Measurements from ENCODE around the gene FBXO45. TPM values are rescaled to one million over a fixed set of nuclear protein-coding genes. Genes with fewer than 3 reads are reported as not detected.

The FBXO45 gene
- total and polyA plus RNA-seq, 10 of the 15 experiments (the other 5 are each of a cell fraction or from before 2014, with no cell fraction given): 4.0 to 17.3 (median 11.8) TPM

DNA sequence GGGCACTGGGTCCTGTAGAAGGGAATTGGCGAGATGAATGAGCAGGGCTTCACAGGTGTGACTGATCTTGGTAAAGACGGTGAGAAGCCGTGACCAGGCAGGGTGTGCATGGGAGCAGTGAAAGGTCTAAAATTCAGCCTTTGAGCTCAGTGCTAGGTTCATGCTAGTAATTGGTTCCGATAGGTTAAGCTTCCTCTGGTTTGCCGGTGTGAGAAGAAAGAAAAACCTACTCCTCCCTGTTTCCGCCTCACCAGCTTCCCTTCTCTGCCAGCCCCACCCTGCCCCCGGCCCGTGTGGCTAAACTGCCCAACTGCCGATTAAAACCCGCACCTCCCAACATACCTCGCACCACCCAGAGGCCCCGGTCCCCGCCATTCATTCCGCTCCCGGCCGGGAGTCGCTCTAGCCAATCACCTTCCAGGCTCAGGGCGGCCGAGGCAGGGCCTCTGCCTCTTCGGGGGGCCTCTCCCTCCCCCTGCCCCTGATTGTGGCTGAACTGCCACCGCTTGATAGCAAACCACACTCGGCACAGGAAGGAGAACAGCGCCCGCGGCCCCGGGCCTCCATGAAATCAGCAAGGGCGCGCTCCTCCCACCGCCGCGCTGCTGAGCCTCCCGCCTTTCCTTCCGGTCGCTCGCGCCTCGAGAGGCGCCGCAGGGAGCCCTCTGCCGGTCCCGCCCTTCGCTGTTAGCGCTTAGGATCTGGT is 63.7 kb downstream of the FBXO45 start:
- POLR2A ChIA-PET: interaction anchor here (0.6 to 5.6 kb wide), 8 partner anchors 8 to 197 kb away, joined by 3 to 59 read pairs (median 4); partner anchors contain the start of gene NRROS
- DNase-seq (ENCODE audit: low read depth, low spot score): peak; percentile 69
- TF ChIP-seq IRF4 (IDR thresholded peaks at IDR 0.05; ENCODE audit: low read depth, low read length): 0 out of 2 replicates have a peak, but pooled peaks have one; percentile 7
- TF ChIP-seq, protein P1, sequence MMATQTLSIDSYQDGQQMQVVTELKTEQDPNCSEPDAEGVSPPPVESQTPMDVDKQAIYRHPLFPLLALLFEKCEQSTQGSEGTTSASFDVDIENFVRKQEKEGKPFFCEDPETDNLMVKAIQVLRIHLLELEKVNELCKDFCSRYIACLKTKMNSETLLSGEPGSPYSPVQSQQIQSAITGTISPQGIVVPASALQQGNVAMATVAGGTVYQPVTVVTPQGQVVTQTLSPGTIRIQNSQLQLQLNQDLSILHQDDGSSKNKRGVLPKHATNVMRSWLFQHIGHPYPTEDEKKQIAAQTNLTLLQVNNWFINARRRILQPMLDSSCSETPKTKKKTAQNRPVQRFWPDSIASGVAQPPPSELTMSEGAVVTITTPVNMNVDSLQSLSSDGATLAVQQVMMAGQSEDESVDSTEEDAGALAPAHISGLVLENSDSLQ (IDR thresholded peaks at IDR 0.05): peak; percentile 87
- TF ChIP-seq MYC (IDR thresholded peaks at IDR 0.05; ENCODE audit: insufficient read depth, insufficient read length, insufficient replicate concordance, low read length, severe bottlenecking): peak; percentile 3
- TF ChIP-seq POLR2A (IDR thresholded peaks at IDR 0.05; ENCODE audit: low read depth, low read length): peak; percentile 80
- peak; percentile 6; the same call in 1 of the 2 replicates for TF ChIP-seq BCL11A (IDR thresholded peaks at IDR 0.05; ENCODE audit: low read depth, low read length)
- no peak for TF ChIP-seq JUND (IDR thresholded peaks at IDR 0.05; ENCODE audit: low read depth, low read length)
- TF ChIP-seq, protein P2, sequence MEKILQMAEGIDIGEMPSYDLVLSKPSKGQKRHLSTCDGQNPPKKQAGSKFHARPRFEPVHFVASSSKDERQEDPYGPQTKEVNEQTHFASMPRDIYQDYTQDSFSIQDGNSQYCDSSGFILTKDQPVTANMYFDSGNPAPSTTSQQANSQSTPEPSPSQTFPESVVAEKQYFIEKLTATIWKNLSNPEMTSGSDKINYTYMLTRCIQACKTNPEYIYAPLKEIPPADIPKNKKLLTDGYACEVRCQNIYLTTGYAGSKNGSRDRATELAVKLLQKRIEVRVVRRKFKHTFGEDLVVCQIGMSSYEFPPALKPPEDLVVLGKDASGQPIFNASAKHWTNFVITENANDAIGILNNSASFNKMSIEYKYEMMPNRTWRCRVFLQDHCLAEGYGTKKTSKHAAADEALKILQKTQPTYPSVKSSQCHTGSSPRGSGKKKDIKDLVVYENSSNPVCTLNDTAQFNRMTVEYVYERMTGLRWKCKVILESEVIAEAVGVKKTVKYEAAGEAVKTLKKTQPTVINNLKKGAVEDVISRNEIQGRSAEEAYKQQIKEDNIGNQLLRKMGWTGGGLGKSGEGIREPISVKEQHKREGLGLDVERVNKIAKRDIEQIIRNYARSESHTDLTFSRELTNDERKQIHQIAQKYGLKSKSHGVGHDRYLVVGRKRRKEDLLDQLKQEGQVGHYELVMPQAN (conservative IDR thresholded peaks at IDR 0.05): peak; percentile 34; the same call in 1 of the 2 replicates
- TF ChIP-seq GATAD2B (conservative IDR thresholded peaks at IDR 0.05; ENCODE audit: low read depth): peak; percentile 75
- 0 out of 3 replicates have a peak, but pooled peaks of 1 of the 2 experiments have one; percentile 2 for TF ChIP-seq EGR1 (IDR thresholded peaks at IDR 0.05; ENCODE audit: borderline replicate concordance in 1 of 2, low read depth in 2 of 2, low read length in 2 of 2)
- TF ChIP-seq ZNF207 (IDR thresholded peaks at IDR 0.05; ENCODE audit: borderline replicate concordance): no peak
- peak; percentile 87 for TF ChIP-seq YY1 (IDR thresholded peaks at IDR 0.05; ENCODE audit: low read depth, low read length)
- TF ChIP-seq SPI1 (IDR thresholded peaks at IDR 0.05; ENCODE audit: borderline replicate concordance, insufficient read depth, low read depth, low read length): no peak
- TF ChIP-seq RB1 (IDR thresholded peaks at IDR 0.05; ENCODE audit: borderline replicate concordance): peak; percentile 69; the same call in 1 of the 2 replicates
- TF ChIP-seq RCOR1 (conservative IDR thresholded peaks at IDR 0.05; ENCODE audit: low read depth, low read length): 0 out of 2 replicates have a peak, but pooled peaks have one; percentile 37
- TF ChIP-seq NBN (IDR thresholded peaks at IDR 0.05): peak; percentile 60; the same call in 1 of the 2 replicates
- TF ChIP-seq SMAD5 (IDR thresholded peaks at IDR 0.05; ENCODE audit: low read depth): 0 out of 2 replicates have a peak, but pooled peaks have one; percentile 42
- TF ChIP-seq, protein P3, sequence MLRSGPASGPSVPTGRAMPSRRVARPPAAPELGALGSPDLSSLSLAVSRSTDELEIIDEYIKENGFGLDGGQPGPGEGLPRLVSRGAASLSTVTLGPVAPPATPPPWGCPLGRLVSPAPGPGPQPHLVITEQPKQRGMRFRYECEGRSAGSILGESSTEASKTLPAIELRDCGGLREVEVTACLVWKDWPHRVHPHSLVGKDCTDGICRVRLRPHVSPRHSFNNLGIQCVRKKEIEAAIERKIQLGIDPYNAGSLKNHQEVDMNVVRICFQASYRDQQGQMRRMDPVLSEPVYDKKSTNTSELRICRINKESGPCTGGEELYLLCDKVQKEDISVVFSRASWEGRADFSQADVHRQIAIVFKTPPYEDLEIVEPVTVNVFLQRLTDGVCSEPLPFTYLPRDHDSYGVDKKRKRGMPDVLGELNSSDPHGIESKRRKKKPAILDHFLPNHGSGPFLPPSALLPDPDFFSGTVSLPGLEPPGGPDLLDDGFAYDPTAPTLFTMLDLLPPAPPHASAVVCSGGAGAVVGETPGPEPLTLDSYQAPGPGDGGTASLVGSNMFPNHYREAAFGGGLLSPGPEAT (IDR thresholded peaks at IDR 0.05; ENCODE audit: low read depth): peak; percentile 57

More for the DNA sequence above, 63.7 kb downstream of the FBXO45 start:
- CTCF ChIA-PET: interaction anchor here (1.0 to 2.6 kb wide), 4 partner anchors 10 to 23 kb away, joined by 4 to 17 read pairs (median 10); no protein-coding TSS in a partner anchor
- Histone ChIP-seq H4K20me1 (ENCODE audit: control insufficient read depth, insufficient read depth) (no peaks in the 10 kb centered on the region), H3K27me3 (replicated peaks in 1 of 2; ENCODE audit: control insufficient read depth in 2 of 2, insufficient read depth in 2 of 2, low read length in 1 of 2) (no peaks in the 10 kb centered on the region), H2AFZ (ENCODE audit: control insufficient read depth, low read depth, low read length) (peak overlapping the region; percentile 64), H3K4me3 (peak overlapping the region; percentile 72), H3K27ac (ENCODE audit: control insufficient read depth, insufficient read depth) (peak overlapping the region; percentile 98), H3K9me3 (replicated peaks; ENCODE audit: control insufficient read depth, insufficient read depth, low read length) (no peaks in the 10 kb centered on the region), H3K36me3 (ENCODE audit: control insufficient read depth in 2 of 2, insufficient read depth in 2 of 2, low read length in 1 of 2) (no peaks in the 10 kb centered on the region), H3K4me2 (ENCODE audit: control insufficient read depth, insufficient read depth) (peak overlapping the region; percentile 86), H3K9ac (ENCODE audit: control insufficient read depth, insufficient read depth, low read length) (peak overlapping the region; percentile 97), H3K79me2 (ENCODE audit: control insufficient read depth, insufficient read depth, low read length) (peaks cover 9% of the 10 kb centered on the region), H3K4me1 (ENCODE audit: control insufficient read depth, insufficient read depth, low read length) (peaks cover 38% of the 10 kb centered on the region)
- ATAC-seq (peak; percentile 84), FAIRE-seq (peak; percentile 61)
- RAD21 ChIA-PET (ENCODE audit: unreplicated experiment): interaction anchor here (0.8 to 6.0 kb wide), 7 partner anchors 9 to 308 kb away, joined by 3 to 49 read pairs (median 4); partner anchors contain the start of gene NRROS
- SMC1A ChIA-PET (ENCODE audit: uncharacterized antibody, unreplicated experiment): interaction anchor here (0.6 to 8.3 kb wide), 8 partner anchors 10 to 54 kb away, joined by 3 to 82 read pairs (median 4); partner anchors contain the start of gene NRROS
- 0% methylated on average over 37 of the region's 43 CpGs for WGBS (ENCODE audit: insufficient coverage, insufficient replicate concordance, low lambda C conversion rate, missing lambda C conversion rate)
- BruUV-seq (replicated peaks): no TSS peak
- in situ Hi-C loops (cut with MboI) (no loop called here), intact Hi-C loops (cut with micrococcal nuclease; ENCODE audit: unreplicated experiment) (loop anchor here (1.0 to 2.0 kb wide), 2 partner anchors 11 to 23 kb away; no protein-coding TSS in a partner anchor)
